HepG2 (cell line): ENCODE data around the gene RNF114. TPM values are rescaled to one million over a fixed set of nuclear protein-coding genes. Genes with fewer than 3 reads are reported as not detected.

ENCODE experiments used
- BRF2 ChIP-seq: sonication (generic); formaldehyde crosslinking; IDR thresholded peaks from 2 replicates; pipeline ENCODE4 v1.8.1; 2022; ENCODE audit warnings: mild to moderate bottlenecking, missing genetic modification reagents
- CEBPG ChIP-seq: IDR thresholded peaks from 2 replicates; pipeline ENCODE4 v1.6.1; 2016
- FOSL2 ChIP-seq: sonication (generic); formaldehyde crosslinking; IDR thresholded peaks from 2 replicates; pipeline ENCODE4 v1.4.0; 2020; ENCODE audit warnings: missing genetic modification reagents
- GPBP1L1 ChIP-seq: sonication (generic); formaldehyde crosslinking; IDR thresholded peaks from 2 replicates; pipeline ENCODE4 v1.5.0; 2020; ENCODE audit warnings: mild to moderate bottlenecking, missing genetic modification reagents
- HIVEP1 ChIP-seq: sonication (generic); formaldehyde crosslinking; IDR thresholded peaks from 2 replicates; pipeline ENCODE4 v1.4.0; 2020; ENCODE audit warnings: mild to moderate bottlenecking, missing genetic modification reagents
- KAT8 ChIP-seq: IDR thresholded peaks from 2 replicates; pipeline ENCODE4 v1.6.1; 2016; ENCODE audit warnings: missing genetic modification reagents, missing compliant biosample characterization
- KDM6A ChIP-seq: IDR thresholded peaks from 2 replicates; pipeline ENCODE4 v1.6.1; 2016; ENCODE audit warnings: low read depth
- MIXL1 ChIP-seq: IDR thresholded peaks from 2 replicates; pipeline ENCODE4 v1.6.1; 2016
- PAF1 ChIP-seq: IDR thresholded peaks from 2 replicates; pipeline ENCODE4 v1.6.1; 2016; ENCODE audit warnings: missing genetic modification reagents, missing compliant biosample characterization
- PRMT3 ChIP-seq: sonication (generic); formaldehyde crosslinking; IDR thresholded peaks from 2 replicates; pipeline ENCODE4 v1.8.1; 2022; ENCODE audit warnings: low read depth, mild to moderate bottlenecking, moderate library complexity, missing genetic modification reagents, borderline replicate concordance
- REST ChIP-seq, 2 experiments: IDR thresholded peaks; 2 replicates each; pipeline ENCODE4 v1.6.1; 2011 to 2012; ENCODE audit warnings: low read length in 2 of 2, borderline replicate concordance in 1 of 2, low read depth in 1 of 2, mild to moderate bottlenecking in 1 of 2, moderate library complexity in 1 of 2
- STAT5B ChIP-seq: sonication (generic); formaldehyde crosslinking; IDR thresholded peaks from 2 replicates; pipeline ENCODE4 v1.4.0; 2020; ENCODE audit warnings: missing genetic modification reagents
- TCF7 ChIP-seq: sonication (generic); IDR thresholded peaks from 2 replicates; pipeline ENCODE4 v1.6.1; 2016; ENCODE audit warnings: antibody characterized with exemption, low read depth
- THYN1 ChIP-seq: sonication (generic); formaldehyde crosslinking; IDR thresholded peaks from 2 replicates; pipeline ENCODE4 v1.8.1; 2023; ENCODE audit warnings: low read depth, mild to moderate bottlenecking, moderate library complexity, missing genetic modification reagents, borderline replicate concordance
- TP53 ChIP-seq: sonication (generic); formaldehyde crosslinking; conservative IDR thresholded peaks from 2 replicates; pipeline ENCODE4 v1.4.0; 2020; ENCODE audit warnings: missing genetic modification reagents
- TRIM24 ChIP-seq: sonication (generic); formaldehyde crosslinking; IDR thresholded peaks from 2 replicates; pipeline ENCODE4 v1.8.0; 2022; ENCODE audit warnings: mild to moderate bottlenecking, missing genetic modification reagents
- ZBTB7B ChIP-seq: sonication (generic); formaldehyde crosslinking; IDR thresholded peaks from 2 replicates; pipeline ENCODE4 v1.4.0; 2020; ENCODE audit warnings: missing genetic modification reagents
- ZNF121 ChIP-seq: sonication (generic); formaldehyde crosslinking; IDR thresholded peaks from 2 replicates; pipeline ENCODE4 v1.5.0; 2020; ENCODE audit warnings: mild to moderate bottlenecking, missing genetic modification reagents
- ZNF18 ChIP-seq: sonication (generic); formaldehyde crosslinking; IDR thresholded peaks from 2 replicates; pipeline ENCODE4 v1.8.0; 2022; ENCODE audit warnings: mild to moderate bottlenecking, missing genetic modification reagents; ENCODE audit not compliant: insufficient replicate concordance
- ZNF232 ChIP-seq: sonication (generic); formaldehyde crosslinking; IDR thresholded peaks from 2 replicates; pipeline ENCODE4 v1.4.0; 2020; ENCODE audit warnings: missing genetic modification reagents, borderline replicate concordance
- ZNF251 ChIP-seq: sonication (generic); formaldehyde crosslinking; IDR thresholded peaks from 2 replicates; pipeline ENCODE4 v1.9.0; 2021; ENCODE audit warnings: mild to moderate bottlenecking, missing genetic modification reagents
- ZNF333 ChIP-seq: sonication (generic); formaldehyde crosslinking; IDR thresholded peaks from 2 replicates; pipeline ENCODE4 v1.4.0; 2020; ENCODE audit warnings: mild to moderate bottlenecking, missing genetic modification reagents, borderline replicate concordance
- ZNF563 ChIP-seq: sonication (generic); formaldehyde crosslinking; IDR thresholded peaks from 2 replicates; pipeline ENCODE4 v1.8.0; 2022; ENCODE audit warnings: mild to moderate bottlenecking, moderate library complexity, missing genetic modification reagents
- polyA plus RNA-seq, 8 experiments: library from polyadenylated mRNA; depleted of rRNA in 3 of 8; stranded (reverse) in 7 of 8; unstranded in 1 of 8; fragments of >200 nt; fragmentation: Illumina TruSeq in 4 of 8; extraction: Trizol in 4 of 8; gene quantifications; 2 replicates each; pipeline versions ENCODE4 v1.2.1 to v1.2.3, GENCODE V29; 2011 to 2016; ENCODE audit warnings: low read depth in 4 of 8, missing spikeins in 1 of 8, mixed read lengths in 1 of 8; ENCODE audit not compliant: insufficient read depth in 1 of 8
- total RNA-seq, 5 experiments: library from RNA; depleted of rRNA; stranded (reverse); fragments of >200 nt; fragmentation: Illumina TruSeq; extraction: Trizol; gene quantifications; 2 replicates each; pipeline ENCODE4 v1.2.3, GENCODE V29; 2016; ENCODE audit warnings: low read depth in 1 of 5

The RNF114 gene
- total and polyA plus RNA-seq, 2 of the 13 experiments (the other 11 are each of a cell fraction or from before 2014, with no cell fraction given), result 119 to 126 TPM

- no peak for TF ChIP-seq TP53
- peak; percentile 63; the same call in 1 of the 2 replicates for TF ChIP-seq KAT8 (CRISPR knock-in tag)
- TF ChIP-seq ZNF333 (CRISPR knock-in tag), result no peak
- TF ChIP-seq THYN1 (CRISPR knock-in tag), result no peak
- peak; percentile 74 for TF ChIP-seq CEBPG
- peak; percentile 86 for TF ChIP-seq MIXL1 (CRISPR knock-in tag)
- TF ChIP-seq REST (IDR thresholded peaks at IDR 0.05; ENCODE audit: borderline replicate concordance in 1 of 2, low read depth in 1 of 2, low read length in 2 of 2), result 0 out of 4 replicates have a peak, but pooled peaks of 1 of the 2 experiments have one; percentile 30
- no peak; the same call in 1 of the 2 replicates for TF ChIP-seq BRF2 (CRISPR knock-in tag)
- TF ChIP-seq KDM6A (CRISPR knock-in tag), result peak; percentile 82
- no peak for TF ChIP-seq PAF1 (CRISPR knock-in tag)
- no peak for TF ChIP-seq TCF7
- no peak for TF ChIP-seq ZNF18 (CRISPR knock-in tag)
- peak; percentile 33; the same call in 1 of the 2 replicates for TF ChIP-seq ZNF563 (CRISPR knock-in tag)
- TF ChIP-seq HIVEP1 (CRISPR knock-in tag), result no peak
- no peak for TF ChIP-seq ZNF251
- TF ChIP-seq ZNF232, result no peak
- no peak for TF ChIP-seq TRIM24 (CRISPR knock-in tag)
- peak; percentile 76 for TF ChIP-seq FOSL2 (CRISPR knock-in tag)
- TF ChIP-seq GPBP1L1, result no peak
- no peak; the same call in 1 of the 2 replicates for TF ChIP-seq ZBTB7B (CRISPR knock-in tag)
- 0 out of 2 replicates have a peak, but pooled peaks have one; percentile 42 for TF ChIP-seq STAT5B (CRISPR knock-in tag)
- no peak for TF ChIP-seq PRMT3
- TF ChIP-seq ZNF121 (CRISPR knock-in tag), result peak; percentile 66; the same call in 1 of the 2 replicates
Measured at GRCh38 chr20:49945701-49946477, 9.7 kb downstream of the RNF114 start (continued).
